Astrocyte (in vitro differentiated cells and primary cell): ENCODE measurements around the gene OR8K1.

ENCODE experiments used
- EZH2 ChIP-seq: IDR thresholded peaks from 2 replicates; pipeline ENCODE4 v1.6.1; 2012; ENCODE audit warnings: mild to moderate bottlenecking, low read length, inconsistent platforms; ENCODE audit not compliant: insufficient read depth
- TF ChIP-seq, protein P1 (sequence below): IDR thresholded peaks from 2 replicates; pipeline ENCODE4 v1.5.1; 2011; ENCODE audit warnings: low read depth, mild to moderate bottlenecking, inconsistent platforms, low read length, moderate library complexity; ENCODE audit not compliant: insufficient read depth

DNA sequence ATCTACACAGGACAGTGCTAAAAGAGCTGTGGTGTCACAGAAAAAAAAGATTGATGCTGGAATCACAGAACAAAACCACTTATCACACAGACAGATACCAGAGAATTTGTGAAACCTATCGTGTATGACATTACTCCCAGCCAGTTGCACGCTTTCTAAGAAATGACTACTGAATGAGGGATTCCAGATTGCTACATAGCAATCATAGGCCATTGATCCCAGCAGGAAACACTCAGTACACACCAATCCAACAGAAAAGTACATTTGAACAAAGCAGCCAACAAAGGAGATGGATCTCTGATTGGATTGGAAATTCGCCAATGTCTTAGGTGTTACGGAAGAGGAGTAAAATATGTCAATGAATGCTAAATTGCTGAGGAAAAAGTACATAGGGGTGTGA, 48.9 kb upstream of the OR8K1 start:
- TF ChIP-seq, protein P1, sequence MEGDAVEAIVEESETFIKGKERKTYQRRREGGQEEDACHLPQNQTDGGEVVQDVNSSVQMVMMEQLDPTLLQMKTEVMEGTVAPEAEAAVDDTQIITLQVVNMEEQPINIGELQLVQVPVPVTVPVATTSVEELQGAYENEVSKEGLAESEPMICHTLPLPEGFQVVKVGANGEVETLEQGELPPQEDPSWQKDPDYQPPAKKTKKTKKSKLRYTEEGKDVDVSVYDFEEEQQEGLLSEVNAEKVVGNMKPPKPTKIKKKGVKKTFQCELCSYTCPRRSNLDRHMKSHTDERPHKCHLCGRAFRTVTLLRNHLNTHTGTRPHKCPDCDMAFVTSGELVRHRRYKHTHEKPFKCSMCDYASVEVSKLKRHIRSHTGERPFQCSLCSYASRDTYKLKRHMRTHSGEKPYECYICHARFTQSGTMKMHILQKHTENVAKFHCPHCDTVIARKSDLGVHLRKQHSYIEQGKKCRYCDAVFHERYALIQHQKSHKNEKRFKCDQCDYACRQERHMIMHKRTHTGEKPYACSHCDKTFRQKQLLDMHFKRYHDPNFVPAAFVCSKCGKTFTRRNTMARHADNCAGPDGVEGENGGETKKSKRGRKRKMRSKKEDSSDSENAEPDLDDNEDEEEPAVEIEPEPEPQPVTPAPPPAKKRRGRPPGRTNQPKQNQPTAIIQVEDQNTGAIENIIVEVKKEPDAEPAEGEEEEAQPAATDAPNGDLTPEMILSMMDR, result no peak
- TF ChIP-seq EZH2, result no peak
